Activated T-helper 1 cell treated with anti-CD3 and anti-CD28 coated beads, Interleukin-12 subunit alpha, Interleukin-12 subunit beta, Interleukin-2, Interleukin-4 antibody, amounts not matched to agents 30 ng/mL and 10 ng/mL and 1 ng/mL, durations not matched to agents 14 hours and 24 hours and 36 hours (primary cell): ENCODE data around the gene FREM2. TPM values are rescaled to one million over a fixed set of nuclear protein-coding genes. Genes with fewer than 3 reads are reported as not detected.

Experiments
- DNase-seq: peaks from one replicate; pipeline ENCODE4 v3.0.0; 2021; ENCODE audit warnings: low spot score
- H3K27ac Mint-ChIP-seq: one replicate; pipeline ENCODE4 v1.8.0; 2021; ENCODE audit warnings: mild to moderate bottlenecking, mixed read lengths
- H3K27me3 Mint-ChIP-seq: one replicate; pipeline ENCODE4 v1.8.0; 2022; ENCODE audit warnings: mild to moderate bottlenecking, moderate library complexity, mixed read lengths; ENCODE audit not compliant: insufficient read depth
- H3K36me3 Mint-ChIP-seq: one replicate; pipeline ENCODE4 v1.8.0; 2021; ENCODE audit warnings: low read depth, mixed read lengths
- H3K4me1 Mint-ChIP-seq: one replicate; pipeline ENCODE4 v1.8.0; 2021; ENCODE audit warnings: low read depth, mixed read lengths
- H3K4me3 Mint-ChIP-seq: one replicate; pipeline ENCODE4 v1.8.0; 2021; ENCODE audit warnings: mild to moderate bottlenecking, moderate library complexity, mixed read lengths
- H3K9me3 Mint-ChIP-seq: one replicate; pipeline ENCODE4 v1.8.0; 2021; ENCODE audit warnings: mixed read lengths
- intact Hi-C: fragments of 100-400 bp; cut with micrococcal nuclease; formaldehyde crosslinking; loops from one replicate; pipeline ENCODE4 v1.15.1; 2024
- total RNA-seq: library from RNA; stranded (reverse); gene quantifications from 2 replicates; pipeline ENCODE4 v1.2.3, GENCODE V29; 2022

Gene FREM2
- total RNA-seq, 1 donor from 2014 or later, result 0.05 TPM

DNA sequence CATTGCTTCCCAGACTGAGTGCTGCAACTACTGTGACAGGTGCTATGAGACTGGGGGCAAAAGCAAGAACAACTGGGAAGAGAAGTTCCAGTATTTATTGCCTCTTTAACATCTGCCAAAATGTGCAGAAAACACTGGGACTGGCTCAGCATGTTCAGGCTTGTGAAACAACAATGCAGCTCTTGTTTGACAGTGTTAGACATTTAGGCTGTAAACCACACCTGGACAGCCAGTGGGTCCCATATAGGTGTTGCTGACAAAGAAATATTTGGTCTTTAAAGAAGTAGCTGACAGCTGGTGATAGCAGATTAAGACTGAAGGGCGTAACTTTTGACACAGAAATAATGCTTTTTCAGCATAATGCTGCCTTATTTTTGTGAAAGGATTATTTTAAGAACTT lies 215.7 kb downstream of the FREM2 start:
- H3K4me3 Mint-ChIP-seq, result no peak overlapping the region
- DNase-seq, result no peak
- intact Hi-C loops, result no loop called here
- H3K36me3 Mint-ChIP-seq, result no peaks in the 10 kb centered on the region
- no peaks in the 10 kb centered on the region for H3K4me1 Mint-ChIP-seq
- H3K27me3 Mint-ChIP-seq, result peaks cover 5% of the 10 kb centered on the region
- H3K9me3 Mint-ChIP-seq, result no peaks in the 10 kb centered on the region
- H3K27ac Mint-ChIP-seq, result no peak overlapping the region

- no peaks in the 10 kb centered on the region for H3K36me3 Mint-ChIP-seq
- H3K4me1 Mint-ChIP-seq, result no peaks in the 10 kb centered on the region
- intact Hi-C loops, result no loop called here
- H3K27me3 Mint-ChIP-seq, result peaks cover 4% of the 10 kb centered on the region
- H3K9me3 Mint-ChIP-seq, result no peaks in the 10 kb centered on the region
- H3K27ac Mint-ChIP-seq, result no peak overlapping the region
- H3K4me3 Mint-ChIP-seq, result no peak overlapping the region
- no peak for DNase-seq
Observed at GRCh38 chr13:38905081-38905480, 218.2 kb downstream of the FREM2 start.

DNA sequence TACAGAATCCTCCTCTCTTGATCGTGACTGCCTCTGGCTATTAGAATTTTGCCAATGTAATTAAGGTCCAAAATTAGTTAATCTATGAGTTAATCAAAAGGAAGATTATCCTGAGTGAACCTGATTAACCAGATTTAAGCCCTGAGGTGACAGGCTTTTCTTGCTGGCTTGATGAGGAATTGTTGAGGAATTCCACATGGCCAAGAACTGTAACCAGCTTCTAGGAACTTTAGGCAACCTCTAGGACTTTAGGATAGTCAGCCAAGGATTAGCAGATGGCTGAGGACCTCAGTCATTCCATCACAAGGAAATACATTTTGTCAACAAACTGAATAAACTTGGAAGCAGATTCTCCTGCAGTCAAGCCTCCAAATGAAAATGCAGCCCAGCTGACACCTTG lies 219.0 kb downstream of the FREM2 start:
- H3K4me1 Mint-ChIP-seq, result no peaks in the 10 kb centered on the region
- H3K9me3 Mint-ChIP-seq, result no peaks in the 10 kb centered on the region
- no peaks in the 10 kb centered on the region for H3K36me3 Mint-ChIP-seq
- H3K27ac Mint-ChIP-seq, result no peak overlapping the region
- H3K4me3 Mint-ChIP-seq, result no peak overlapping the region
- peaks cover 4% of the 10 kb centered on the region for H3K27me3 Mint-ChIP-seq
- DNase-seq, result no peak
- intact Hi-C loops, result no loop called here

GRCh38 chr13:38908574-38908973 lies 221.7 kb downstream of the FREM2 start:
- no peak overlapping the region for H3K27ac Mint-ChIP-seq
- H3K27me3 Mint-ChIP-seq, result peaks cover 4% of the 10 kb centered on the region
- intact Hi-C loops, result no loop called here
- no peaks in the 10 kb centered on the region for H3K9me3 Mint-ChIP-seq
- DNase-seq, result no peak
- no peak overlapping the region for H3K4me3 Mint-ChIP-seq
- no peaks in the 10 kb centered on the region for H3K36me3 Mint-ChIP-seq
- H3K4me1 Mint-ChIP-seq, result no peaks in the 10 kb centered on the region

DNA sequence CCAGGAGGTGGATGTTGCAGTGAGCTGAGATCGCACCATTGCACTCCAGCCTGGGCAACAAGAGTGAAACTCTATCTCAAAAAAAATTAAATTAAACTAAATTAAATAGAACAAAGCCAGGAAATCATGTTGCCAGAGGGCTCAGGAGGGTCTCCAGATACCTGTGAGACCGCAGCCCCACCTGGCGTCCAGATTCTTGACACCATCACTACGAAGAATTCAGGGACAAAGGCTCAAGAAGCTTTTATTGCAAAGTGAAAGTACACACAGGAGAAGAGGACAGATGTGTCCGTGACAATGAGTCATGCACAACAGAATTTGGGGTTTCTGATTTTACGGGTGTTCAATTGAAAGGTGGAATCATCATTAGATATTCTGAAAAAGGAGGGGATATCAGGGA lies 227.2 kb downstream of the FREM2 start:
- Mint-ChIP-seq H3K36me3 (no peaks in the 10 kb centered on the region), H3K27me3 (no peaks in the 10 kb centered on the region), H3K9me3 (no peaks in the 10 kb centered on the region), H3K4me1 (no peaks in the 10 kb centered on the region), H3K4me3 (no peak overlapping the region), H3K27ac (no peak overlapping the region)
- DNase-seq, result no peak
- intact Hi-C loops, result no loop called here

GRCh38 chr13:38921081-38921480 lies 234.2 kb downstream of the FREM2 start:
- no peak overlapping the region for H3K27ac Mint-ChIP-seq
- H3K27me3 Mint-ChIP-seq, result peaks cover 6% of the 10 kb centered on the region
- no peaks in the 10 kb centered on the region for H3K4me1 Mint-ChIP-seq
- intact Hi-C loops, result no loop called here
- H3K36me3 Mint-ChIP-seq, result no peaks in the 10 kb centered on the region
- no peak for DNase-seq
- H3K9me3 Mint-ChIP-seq, result no peaks in the 10 kb centered on the region
- no peak overlapping the region for H3K4me3 Mint-ChIP-seq

- Mint-ChIP-seq H3K36me3 (no peaks in the 10 kb centered on the region), H3K27me3 (peaks cover 12% of the 10 kb centered on the region), H3K4me3 (no peak overlapping the region), H3K4me1 (no peaks in the 10 kb centered on the region), H3K9me3 (no peaks in the 10 kb centered on the region), H3K27ac (no peak overlapping the region)
- DNase-seq, result no peak
- intact Hi-C loops, result no loop called here
Observed at GRCh38 chr13:38922170-38922569, 235.3 kb downstream of the FREM2 start.

GRCh38 chr13:38933786-38934185 lies 246.9 kb downstream of the FREM2 start:
- no peak for DNase-seq
- no peak overlapping the region for H3K4me3 Mint-ChIP-seq
- intact Hi-C loops, result no loop called here
- H3K4me1 Mint-ChIP-seq, result no peaks in the 10 kb centered on the region
- H3K27ac Mint-ChIP-seq, result no peak overlapping the region
- no peaks in the 10 kb centered on the region for H3K36me3 Mint-ChIP-seq
- peaks cover 4% of the 10 kb centered on the region for H3K27me3 Mint-ChIP-seq
- no peaks in the 10 kb centered on the region for H3K9me3 Mint-ChIP-seq
